ENCODE measurements around the gene ZFR.

The ZFR gene

DNA sequence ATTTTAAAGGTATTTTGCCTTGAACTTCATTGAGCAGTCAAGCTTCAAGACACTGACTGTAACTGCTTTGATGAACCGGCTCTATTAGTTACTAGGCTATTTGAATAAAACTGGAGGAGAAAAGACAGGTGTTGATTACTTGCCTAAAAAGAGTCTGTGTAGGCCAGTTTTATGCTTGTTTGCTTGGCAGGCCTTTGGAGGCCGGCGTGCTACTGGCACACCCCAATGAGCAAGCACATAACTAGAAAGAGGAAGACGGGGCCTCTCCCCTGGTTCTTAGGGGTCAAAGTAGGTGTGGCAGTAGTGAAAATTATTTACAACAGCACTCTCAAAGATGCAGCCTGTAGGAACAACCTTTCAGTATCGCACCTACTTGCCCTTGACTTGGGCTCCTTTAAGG lies 2.1 kb upstream of the ZFR start (continued):
- TF ChIP-seq, protein P1, sequence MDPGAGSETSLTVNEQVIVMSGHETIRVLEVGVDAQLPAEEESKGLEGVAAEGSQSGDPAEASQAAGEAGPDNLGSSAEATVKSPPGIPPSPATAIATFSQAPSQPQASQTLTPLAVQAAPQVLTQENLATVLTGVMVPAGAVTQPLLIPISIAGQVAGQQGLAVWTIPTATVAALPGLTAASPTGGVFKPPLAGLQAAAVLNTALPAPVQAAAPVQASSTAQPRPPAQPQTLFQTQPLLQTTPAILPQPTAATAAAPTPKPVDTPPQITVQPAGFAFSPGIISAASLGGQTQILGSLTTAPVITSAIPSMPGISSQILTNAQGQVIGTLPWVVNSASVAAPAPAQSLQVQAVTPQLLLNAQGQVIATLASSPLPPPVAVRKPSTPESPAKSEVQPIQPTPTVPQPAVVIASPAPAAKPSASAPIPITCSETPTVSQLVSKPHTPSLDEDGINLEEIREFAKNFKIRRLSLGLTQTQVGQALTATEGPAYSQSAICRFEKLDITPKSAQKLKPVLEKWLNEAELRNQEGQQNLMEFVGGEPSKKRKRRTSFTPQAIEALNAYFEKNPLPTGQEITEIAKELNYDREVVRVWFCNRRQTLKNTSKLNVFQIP (CRISPR knock-in tag; IDR thresholded peaks at IDR 0.05; ENCODE audit: borderline replicate concordance, low read depth), result no peak
- TF ChIP-seq, protein P2, sequence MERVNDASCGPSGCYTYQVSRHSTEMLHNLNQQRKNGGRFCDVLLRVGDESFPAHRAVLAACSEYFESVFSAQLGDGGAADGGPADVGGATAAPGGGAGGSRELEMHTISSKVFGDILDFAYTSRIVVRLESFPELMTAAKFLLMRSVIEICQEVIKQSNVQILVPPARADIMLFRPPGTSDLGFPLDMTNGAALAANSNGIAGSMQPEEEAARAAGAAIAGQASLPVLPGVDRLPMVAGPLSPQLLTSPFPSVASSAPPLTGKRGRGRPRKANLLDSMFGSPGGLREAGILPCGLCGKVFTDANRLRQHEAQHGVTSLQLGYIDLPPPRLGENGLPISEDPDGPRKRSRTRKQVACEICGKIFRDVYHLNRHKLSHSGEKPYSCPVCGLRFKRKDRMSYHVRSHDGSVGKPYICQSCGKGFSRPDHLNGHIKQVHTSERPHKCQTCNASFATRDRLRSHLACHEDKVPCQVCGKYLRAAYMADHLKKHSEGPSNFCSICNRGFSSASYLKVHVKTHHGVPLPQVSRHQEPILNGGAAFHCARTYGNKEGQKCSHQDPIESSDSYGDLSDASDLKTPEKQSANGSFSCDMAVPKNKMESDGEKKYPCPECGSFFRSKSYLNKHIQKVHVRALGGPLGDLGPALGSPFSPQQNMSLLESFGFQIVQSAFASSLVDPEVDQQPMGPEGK (CRISPR knock-in tag; IDR thresholded peaks at IDR 0.05; ENCODE audit: borderline replicate concordance), result no peak

DNA sequence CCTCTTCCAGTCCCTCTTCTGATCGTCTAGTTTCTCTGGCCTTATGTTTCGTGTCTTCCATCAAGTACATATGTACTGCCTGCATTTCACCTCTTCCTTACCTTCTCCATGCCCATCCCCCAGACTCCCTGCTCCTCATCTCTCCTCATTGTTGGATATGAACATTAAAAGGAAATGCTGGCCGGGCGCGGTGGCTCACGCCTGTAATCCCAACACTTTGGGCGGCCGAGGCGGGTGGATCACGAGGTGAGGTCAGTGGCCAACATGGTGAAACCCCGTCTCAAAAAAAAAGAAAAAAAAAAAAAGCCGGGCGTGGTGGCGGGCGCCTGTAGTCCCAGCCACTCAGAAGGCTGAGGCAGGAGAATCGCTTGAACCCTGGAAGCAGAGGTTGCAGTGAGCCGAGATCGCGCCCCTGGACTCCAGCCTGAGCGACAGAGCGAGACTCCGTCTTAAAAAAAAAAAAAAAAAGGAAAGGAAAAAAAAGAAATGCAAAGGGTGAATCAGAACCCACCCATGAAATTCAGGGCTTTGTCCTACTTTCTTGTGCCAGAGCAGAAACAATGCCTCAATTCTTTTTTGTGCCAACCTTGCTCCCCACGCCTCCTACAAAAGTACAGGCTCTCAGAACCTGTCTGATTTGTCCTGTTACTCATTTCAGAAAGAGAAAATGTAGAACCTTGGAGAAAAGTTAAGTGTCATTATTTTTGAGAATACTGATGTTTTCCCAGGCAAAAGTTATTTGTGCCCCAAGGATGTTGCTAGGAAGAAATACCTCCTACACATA lies 1.5 kb upstream of the ZFR start:
- no peak for ATAC-seq
- TF ChIP-seq, protein P2 (CRISPR knock-in tag; IDR thresholded peaks at IDR 0.05; ENCODE audit: borderline replicate concordance), result no peak
- TF ChIP-seq TOX (CRISPR knock-in tag; IDR thresholded peaks at IDR 0.05; ENCODE audit: borderline replicate concordance), result no peak
- TF ChIP-seq CSDC2 (CRISPR knock-in tag; IDR thresholded peaks at IDR 0.05), result no peak
- no peak for TF ChIP-seq RARB (CRISPR knock-in tag; IDR thresholded peaks at IDR 0.05)
- TF ChIP-seq ZNF8 (CRISPR knock-in tag; IDR thresholded peaks at IDR 0.05), result no peak
- no peak for TF ChIP-seq ARNTL (CRISPR knock-in tag; IDR thresholded peaks at IDR 0.05; ENCODE audit: borderline replicate concordance, low read depth)
- TF ChIP-seq, protein P1 (CRISPR knock-in tag; IDR thresholded peaks at IDR 0.05; ENCODE audit: borderline replicate concordance, low read depth), result no peak
- no peak for TF ChIP-seq PPARA (CRISPR knock-in tag; IDR thresholded peaks at IDR 0.05; ENCODE audit: borderline replicate concordance)
- TF ChIP-seq, protein P3, sequence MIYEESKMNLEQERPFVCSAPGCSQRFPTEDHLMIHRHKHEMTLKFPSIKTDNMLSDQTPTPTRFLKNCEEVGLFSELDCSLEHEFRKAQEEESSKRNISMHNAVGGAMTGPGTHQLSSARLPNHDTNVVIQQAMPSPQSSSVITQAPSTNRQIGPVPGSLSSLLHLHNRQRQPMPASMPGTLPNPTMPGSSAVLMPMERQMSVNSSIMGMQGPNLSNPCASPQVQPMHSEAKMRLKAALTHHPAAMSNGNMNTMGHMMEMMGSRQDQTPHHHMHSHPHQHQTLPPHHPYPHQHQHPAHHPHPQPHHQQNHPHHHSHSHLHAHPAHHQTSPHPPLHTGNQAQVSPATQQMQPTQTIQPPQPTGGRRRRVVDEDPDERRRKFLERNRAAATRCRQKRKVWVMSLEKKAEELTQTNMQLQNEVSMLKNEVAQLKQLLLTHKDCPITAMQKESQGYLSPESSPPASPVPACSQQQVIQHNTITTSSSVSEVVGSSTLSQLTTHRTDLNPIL (CRISPR knock-in tag; IDR thresholded peaks at IDR 0.05; ENCODE audit: low read depth), result no peak
- no peak for TF ChIP-seq BACH2 (CRISPR knock-in tag; IDR thresholded peaks at IDR 0.05; ENCODE audit: borderline replicate concordance)
- no peak for TF ChIP-seq ZFP30 (CRISPR knock-in tag; IDR thresholded peaks at IDR 0.05)
- no peak for TF ChIP-seq GLIS3 (CRISPR knock-in tag; IDR thresholded peaks at IDR 0.05)
- no peak for TF ChIP-seq SNAI2 (CRISPR knock-in tag; IDR thresholded peaks at IDR 0.05)
- TF ChIP-seq, protein P4, sequence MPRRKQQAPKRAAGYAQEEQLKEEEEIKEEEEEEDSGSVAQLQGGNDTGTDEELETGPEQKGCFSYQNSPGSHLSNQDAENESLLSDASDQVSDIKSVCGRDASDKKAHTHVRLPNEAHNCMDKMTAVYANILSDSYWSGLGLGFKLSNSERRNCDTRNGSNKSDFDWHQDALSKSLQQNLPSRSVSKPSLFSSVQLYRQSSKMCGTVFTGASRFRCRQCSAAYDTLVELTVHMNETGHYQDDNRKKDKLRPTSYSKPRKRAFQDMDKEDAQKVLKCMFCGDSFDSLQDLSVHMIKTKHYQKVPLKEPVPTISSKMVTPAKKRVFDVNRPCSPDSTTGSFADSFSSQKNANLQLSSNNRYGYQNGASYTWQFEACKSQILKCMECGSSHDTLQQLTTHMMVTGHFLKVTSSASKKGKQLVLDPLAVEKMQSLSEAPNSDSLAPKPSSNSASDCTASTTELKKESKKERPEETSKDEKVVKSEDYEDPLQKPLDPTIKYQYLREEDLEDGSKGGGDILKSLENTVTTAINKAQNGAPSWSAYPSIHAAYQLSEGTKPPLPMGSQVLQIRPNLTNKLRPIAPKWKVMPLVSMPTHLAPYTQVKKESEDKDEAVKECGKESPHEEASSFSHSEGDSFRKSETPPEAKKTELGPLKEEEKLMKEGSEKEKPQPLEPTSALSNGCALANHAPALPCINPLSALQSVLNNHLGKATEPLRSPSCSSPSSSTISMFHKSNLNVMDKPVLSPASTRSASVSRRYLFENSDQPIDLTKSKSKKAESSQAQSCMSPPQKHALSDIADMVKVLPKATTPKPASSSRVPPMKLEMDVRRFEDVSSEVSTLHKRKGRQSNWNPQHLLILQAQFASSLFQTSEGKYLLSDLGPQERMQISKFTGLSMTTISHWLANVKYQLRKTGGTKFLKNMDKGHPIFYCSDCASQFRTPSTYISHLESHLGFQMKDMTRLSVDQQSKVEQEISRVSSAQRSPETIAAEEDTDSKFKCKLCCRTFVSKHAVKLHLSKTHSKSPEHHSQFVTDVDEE (CRISPR knock-in tag; IDR thresholded peaks at IDR 0.05), result no peak
- TF ChIP-seq ZNF70 (CRISPR knock-in tag; IDR thresholded peaks at IDR 0.05), result no peak

DNA sequence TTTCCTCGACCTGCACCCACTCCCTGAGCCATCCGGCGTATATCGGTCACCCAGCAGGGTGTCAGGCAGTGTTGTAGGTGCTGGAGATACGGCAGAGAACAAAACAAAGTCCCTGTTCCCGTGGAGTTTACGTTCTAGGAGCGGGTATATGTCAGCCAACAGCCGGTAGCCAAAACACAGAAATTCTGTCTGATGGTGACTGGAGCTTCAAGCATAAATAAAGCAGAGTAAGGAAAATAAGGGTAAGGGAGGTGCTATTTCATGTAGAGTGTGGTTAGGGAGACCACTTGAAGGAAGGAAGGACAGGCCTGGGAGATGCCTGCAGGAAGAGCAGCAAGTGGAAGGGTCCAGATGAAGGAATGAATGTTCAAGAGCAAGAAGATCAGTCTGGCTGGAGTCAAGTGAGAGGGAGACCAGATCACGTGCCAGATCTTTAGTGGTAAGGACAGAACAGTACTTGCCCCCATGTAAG lies 783 bp upstream of the ZFR start:
- TF ChIP-seq, protein P5, sequence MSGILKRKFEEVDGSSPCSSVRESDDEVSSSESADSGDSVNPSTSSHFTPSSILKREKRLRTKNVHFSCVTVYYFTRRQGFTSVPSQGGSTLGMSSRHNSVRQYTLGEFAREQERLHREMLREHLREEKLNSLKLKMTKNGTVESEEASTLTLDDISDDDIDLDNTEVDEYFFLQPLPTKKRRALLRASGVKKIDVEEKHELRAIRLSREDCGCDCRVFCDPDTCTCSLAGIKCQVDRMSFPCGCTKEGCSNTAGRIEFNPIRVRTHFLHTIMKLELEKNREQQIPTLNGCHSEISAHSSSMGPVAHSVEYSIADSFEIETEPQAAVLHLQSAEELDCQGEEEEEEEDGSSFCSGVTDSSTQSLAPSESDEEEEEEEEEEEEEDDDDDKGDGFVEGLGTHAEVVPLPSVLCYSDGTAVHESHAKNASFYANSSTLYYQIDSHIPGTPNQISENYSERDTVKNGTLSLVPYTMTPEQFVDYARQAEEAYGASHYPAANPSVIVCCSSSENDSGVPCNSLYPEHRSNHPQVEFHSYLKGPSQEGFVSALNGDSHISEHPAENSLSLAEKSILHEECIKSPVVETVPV (CRISPR knock-in tag; IDR thresholded peaks at IDR 0.05), result no peak
- no peak for TF ChIP-seq ZC3H10 (CRISPR knock-in tag; IDR thresholded peaks at IDR 0.05)
- TF ChIP-seq RARB (CRISPR knock-in tag; IDR thresholded peaks at IDR 0.05), result no peak
- no peak for ATAC-seq
